IMR-90 (cell line): ENCODE results near the gene BTBD18. TPM values are rescaled to one million over a fixed set of nuclear protein-coding genes. Genes with fewer than 3 reads are reported as not detected.

Source experiments
- ATAC-seq: fragments of 200-7000 bp; cut with Tn5 transposase; 2 replicates; pipeline ENCODE4 v1.9.1; 2020; ENCODE audit warnings: low read depth, mild to moderate bottlenecking, moderate library complexity
- BruUV-seq: library from RNA; stranded (reverse); fragments of 400-500 nt; replicated peaks from 2 replicates; lab custom pipeline; 2021; lab: Mats Ljungman, UMichigan
- CTCF ChIA-PET: fragments of 300-600 bp; formaldehyde crosslinking; extraction: SDS; loops from one replicate; lab custom pipeline; 2021; ENCODE audit warnings: antibody characterized with exemption; lab: Yijun Ruan, JAX
- POLR2A ChIA-PET: fragments of 300-600 bp; sonication (Branson Sonifier 250); formaldehyde crosslinking; loops from one replicate; lab custom pipeline; 2022; ENCODE audit warnings: antibody characterized with exemption; ENCODE audit not compliant: unreplicated experiment; lab: Charles Lee
- DNase-seq: peaks from one replicate; pipeline ENCODE4 v3.0.0; 2013
- H2AFZ ChIP-seq: replicated peaks from 2 replicates; pipeline ENCODE3; 2013; ENCODE audit warnings: low read length, mild to moderate bottlenecking; ENCODE audit not compliant: poor library complexity
- H2AK5ac ChIP-seq: 2 replicates; pipeline ENCODE4 v1.6.1; 2013; ENCODE audit warnings: low read depth, low read length, inconsistent platforms
- H2AK9ac ChIP-seq: replicated peaks from 2 replicates; pipeline ENCODE3; 2013; ENCODE audit warnings: mild to moderate bottlenecking, low read depth, low read length, moderate library complexity; ENCODE audit not compliant: poor library complexity
- H2BK120ac ChIP-seq: 2 replicates; pipeline ENCODE4 v1.6.1; 2013; ENCODE audit warnings: low read depth, low read length, inconsistent platforms
- H2BK15ac ChIP-seq: 3 replicates; pipeline ENCODE4 v1.6.1; 2013; ENCODE audit warnings: low read depth, low read length, inconsistent platforms
- H2BK20ac ChIP-seq: 2 replicates; pipeline ENCODE4 v1.6.1; 2013; ENCODE audit warnings: low read depth, mild to moderate bottlenecking, inconsistent platforms, low read length, moderate library complexity
- H2BK5ac ChIP-seq: 2 replicates; pipeline ENCODE4 v1.6.1; 2013; ENCODE audit warnings: mild to moderate bottlenecking, low read depth, low read length, inconsistent platforms; ENCODE audit not compliant: poor library complexity, severe bottlenecking
- H3K14ac ChIP-seq: replicated peaks from 2 replicates; pipeline ENCODE4 v1.6.1; 2013; ENCODE audit warnings: low read depth, low read length, inconsistent platforms
- H3K18ac ChIP-seq: 2 replicates; pipeline ENCODE4 v1.6.1; 2013; ENCODE audit warnings: low read depth, low read length, control low read depth
- H3K23ac ChIP-seq: 2 replicates; pipeline ENCODE4 v1.6.1; 2013; ENCODE audit warnings: low read depth, low read length, inconsistent platforms
- H3K27ac ChIP-seq: 2 replicates; pipeline ENCODE4 v1.5.1; 2013; ENCODE audit warnings: mild to moderate bottlenecking, control low read depth, low read length; ENCODE audit not compliant: insufficient read depth
- H3K27me3 ChIP-seq: 2 replicates; pipeline ENCODE4 v1.6.1; 2013; ENCODE audit warnings: low read length; ENCODE audit not compliant: control insufficient read depth, insufficient read depth
- H3K36me3 ChIP-seq: 2 replicates; pipeline ENCODE4 v1.6.1; 2013; ENCODE audit warnings: low read length, mixed read lengths; ENCODE audit not compliant: control insufficient read depth, insufficient read depth
- H3K4ac ChIP-seq: 2 replicates; pipeline ENCODE4 v1.6.1; 2013; ENCODE audit warnings: low read depth, low read length, inconsistent platforms
- H3K4me1 ChIP-seq: 2 replicates; pipeline ENCODE4 v1.6.1; 2013; ENCODE audit warnings: low read length, mixed read lengths; ENCODE audit not compliant: control insufficient read depth, insufficient read depth
- H3K4me2 ChIP-seq: 2 replicates; pipeline ENCODE4 v1.6.1; 2013; ENCODE audit warnings: low read depth, mild to moderate bottlenecking, control low read depth, low read length, moderate library complexity
- H3K4me3 ChIP-seq: 2 replicates; pipeline ENCODE4 v1.5.1; 2013; ENCODE audit warnings: low read depth, mild to moderate bottlenecking, control low read depth, low read length, moderate library complexity; ENCODE audit not compliant: insufficient read depth
- H3K56ac ChIP-seq: 2 replicates; pipeline ENCODE4 v1.6.1; 2013; ENCODE audit warnings: low read length, inconsistent platforms; ENCODE audit not compliant: insufficient read depth; ENCODE audit errors: extremely low read depth
- H3K79me1 ChIP-seq, 2 experiments: 2 replicates each; pipeline ENCODE4 v1.6.1; 2013; ENCODE audit warnings: low read length in 2 of 2, inconsistent platforms in 1 of 2, low read depth in 1 of 2
- H3K9ac ChIP-seq: 2 replicates; pipeline ENCODE4 v1.6.1; 2013; ENCODE audit warnings: low read depth, low read length, control low read depth
- H3K9me1 ChIP-seq: 2 replicates; pipeline ENCODE4 v1.6.1; 2013; ENCODE audit warnings: low read length, inconsistent platforms; ENCODE audit not compliant: insufficient read depth
- H3K9me3 ChIP-seq: 2 replicates; pipeline ENCODE4 v1.6.1; 2013; ENCODE audit warnings: low read length; ENCODE audit not compliant: control insufficient read depth, insufficient read depth
- H4K20me1 ChIP-seq: 2 replicates; pipeline ENCODE4 v1.6.1; 2013; ENCODE audit warnings: low read length, inconsistent platforms; ENCODE audit not compliant: insufficient read depth
- H4K5ac ChIP-seq: 2 replicates; pipeline ENCODE4 v1.6.1; 2013; ENCODE audit warnings: mild to moderate bottlenecking, low read depth, low read length, control low read depth
- H4K8ac ChIP-seq, 2 experiments: 2 replicates each; pipeline ENCODE4 v1.6.1; 2013; ENCODE audit warnings: low read depth in 2 of 2, low read length in 2 of 2, control low read depth in 1 of 2, inconsistent platforms in 1 of 2
- H4K91ac ChIP-seq: 2 replicates; pipeline ENCODE4 v1.6.1; 2013; ENCODE audit warnings: low read depth, low read length, inconsistent platforms; ENCODE audit not compliant: insufficient read depth
- BHLHE40 ChIP-seq: fragments of 150-350 bp; IDR thresholded peaks from 2 replicates; pipeline ENCODE4 v1.6.1; 2016; ENCODE audit warnings: mild to moderate bottlenecking, low read depth, low read length
- CEBPB ChIP-seq: IDR thresholded peaks from 2 replicates; pipeline ENCODE4 v1.6.1; 2012; ENCODE audit warnings: low read depth, low read length, improper control_type of control experiment
- CHD1 ChIP-seq: IDR thresholded peaks from 2 replicates; pipeline ENCODE4 v1.6.1; 2012; ENCODE audit warnings: low read depth, low read length, improper control_type of control experiment
- CTCF ChIP-seq: conservative IDR thresholded peaks from 2 replicates; pipeline ENCODE4 v1.5.1; 2012; ENCODE audit warnings: mild to moderate bottlenecking, low read depth, low read length, improper control_type of control experiment
- FOS ChIP-seq: fragments of 150-350 bp; IDR thresholded peaks from 2 replicates; pipeline ENCODE4 v1.6.1; 2016; ENCODE audit warnings: low read depth, low read length
- MAFK ChIP-seq: IDR thresholded peaks from 2 replicates; pipeline ENCODE4 v1.6.1; 2012; ENCODE audit warnings: low read depth, low read length, improper control_type of control experiment
- MAZ ChIP-seq: IDR thresholded peaks from 2 replicates; pipeline ENCODE4 v1.6.1; 2012; ENCODE audit warnings: low read depth, mild to moderate bottlenecking, low read length, improper control_type of control experiment, moderate library complexity, borderline replicate concordance
- POLR2A ChIP-seq: IDR thresholded peaks from 2 replicates; pipeline ENCODE4 v1.6.1; 2012; ENCODE audit warnings: mild to moderate bottlenecking, low read depth, low read length
- RAD21 ChIP-seq: IDR thresholded peaks from 2 replicates; pipeline ENCODE4 v1.6.1; 2012; ENCODE audit warnings: low read length, improper control_type of control experiment
- RCOR1 ChIP-seq: IDR thresholded peaks from 2 replicates; pipeline ENCODE4 v1.6.1; 2012; ENCODE audit warnings: mild to moderate bottlenecking, low read length, improper control_type of control experiment; ENCODE audit not compliant: insufficient replicate concordance
- RFX5 ChIP-seq: IDR thresholded peaks from 2 replicates; pipeline ENCODE4 v1.8.0; 2012; ENCODE audit warnings: low read depth, mild to moderate bottlenecking, low read length, moderate library complexity
- SMC3 ChIP-seq: fragments of 150-350 bp; IDR thresholded peaks from 2 replicates; pipeline ENCODE4 v1.6.1; 2016; ENCODE audit warnings: low read depth, mild to moderate bottlenecking, antibody characterized with exemption, low read length, moderate library complexity
- WGBS, 2 experiments: methylation state at CpG; one replicate each; pipeline versions ENCODE4 v1.1.5 to v1.1.7; 2013; ENCODE audit warnings: missing lambda C conversion rate in 2 of 2; ENCODE audit not compliant: insufficient read length in 1 of 2; ENCODE audit errors: extremely low coverage in 2 of 2; 5-methylcytosine and 5-hydroxymethylcytosine counted together
- dilution Hi-C: fragments of 300-500 bp; cut with HindIII; formaldehyde crosslinking; loops from one replicate; pipeline ENCODE4 v1.14.3; 2018; ENCODE audit warnings: low sequenced_read_pairs; ENCODE audit not compliant: unreplicated experiment
- in situ Hi-C: fragments of 300-500 bp; cut with MboI; formaldehyde crosslinking; loops from 3 replicates; pipeline ENCODE4 v1.14.3; 2019; ENCODE audit warnings: low sequenced_read_pairs, inconsistent platforms, mixed read lengths
- intact Hi-C: fragments of 100-400 bp; cut with micrococcal nuclease; formaldehyde crosslinking; loops from 2 replicates; pipeline ENCODE4 v1.10.0; 2022
- polyA plus RNA-seq, 3 experiments: library from polyadenylated mRNA; depleted of rRNA; stranded (reverse); fragments of >200 nt; gene quantifications; 2 replicates each; pipeline ENCODE4 v1.2.3, GENCODE V29; 2012; ENCODE audit warnings: low replicate concordance in 1 of 3
- total RNA-seq: library from RNA; depleted of rRNA; stranded (reverse); fragments of >200 nt; gene quantifications from 2 replicates; pipeline ENCODE4 v1.2.3, GENCODE V29; 2012
- TF ChIP-seq, protein P1 (sequence below): fragments of 150-350 bp; IDR thresholded peaks from 2 replicates; pipeline ENCODE4 v1.6.1; 2017; ENCODE audit warnings: mild to moderate bottlenecking, antibody characterized with exemption, low read length, low read depth

Gene BTBD18
- total and polyA plus RNA-seq, 2 of the 4 experiments (the other 2 are of a cell fraction) = not detected

DNA sequence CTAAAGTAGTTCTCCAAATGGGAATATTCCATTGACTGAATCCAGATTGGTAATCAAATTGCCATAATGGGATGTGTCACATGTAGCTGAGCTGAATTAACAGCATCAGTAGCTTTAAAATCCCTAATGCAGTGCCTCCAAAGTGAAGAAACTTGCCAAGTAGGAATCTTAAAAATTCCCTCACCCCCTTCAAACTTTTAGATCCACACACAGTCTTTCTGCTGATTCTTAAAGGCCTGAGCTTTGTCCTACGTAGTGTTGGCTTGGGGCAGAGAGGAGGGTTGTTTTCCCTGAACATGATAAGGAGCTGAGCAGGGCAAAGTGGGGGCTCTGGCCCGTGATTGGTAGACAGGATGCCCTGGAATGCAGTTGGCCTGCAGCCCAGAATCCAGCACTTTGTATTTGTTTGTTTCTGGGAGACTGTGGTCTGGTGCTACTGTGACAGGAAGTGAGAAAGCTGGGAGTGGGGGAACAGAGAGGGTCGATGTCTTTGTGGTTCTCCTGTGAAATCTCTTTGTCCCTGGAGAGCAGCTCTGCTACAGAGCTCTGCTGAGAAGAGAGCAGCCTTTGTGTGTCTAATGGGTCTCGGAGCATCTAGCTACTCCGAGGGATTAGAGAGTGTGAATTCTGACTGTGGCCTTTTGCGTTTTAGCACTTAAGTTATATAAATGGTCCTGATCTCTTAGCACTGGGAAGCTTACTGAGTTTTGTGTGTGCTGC, 26.9 kb upstream of the BTBD18 start:
- DNase-seq = peak; percentile 98
- H3K27ac ChIP-seq = peak overlapping the region; percentile 88
- 0% methylated on average over 2 of the region's 6 CpGs; no CpG with 5 or more reads in 1 of the 2 experiments for WGBS, 2 experiments
- CTCF ChIA-PET = interaction anchor here (0.6 to 1.6 kb wide), 4 partner anchors 14 to 545 kb away, joined by 4 to 7 read pairs (median 4); partner anchors contain the start of gene CTNND1
- peak overlapping the region; percentile 61; the same call in 1 of the 2 replicates for H2AK5ac ChIP-seq
- ATAC-seq = peak; percentile 88
- H3K4me3 ChIP-seq = peak overlapping the region; percentile 21; the same call in 1 of the 2 replicates
- peaks cover 98% of the 10 kb centered on the region for H4K20me1 ChIP-seq
- H3K23ac ChIP-seq = peak overlapping the region; percentile 61
- peaks cover 14 to 72% of the 10 kb centered on the region in 2 experiments; a peak in 3 of 4 replicates for H3K79me1 ChIP-seq
- peak overlapping the region; percentile 71 for H2BK5ac ChIP-seq
- BruUV-seq = no TSS peak
- H4K8ac ChIP-seq = peak overlapping the region; percentile 31 to 46; a peak in 3 of 4 replicates
- no peaks in the 10 kb centered on the region for H3K9me3 ChIP-seq
- dilution Hi-C loops (no loop called here), intact Hi-C loops (loop anchor here (2.0 kb wide), 1 partner anchor 38 kb away; the partner anchor contains the start of gene SELENOH), in situ Hi-C loops (no loop called here)
- H2AFZ ChIP-seq = no peak overlapping the region
- H3K9ac ChIP-seq = peak overlapping the region; percentile 73
- peak overlapping the region; percentile 69; the same call in 1 of the 2 replicates for H3K18ac ChIP-seq
- no peaks in the 10 kb centered on the region for H3K27me3 ChIP-seq
- peak overlapping the region; percentile 41; the same call in 1 of the 2 replicates for H3K56ac ChIP-seq
- H2BK120ac ChIP-seq = peak overlapping the region; percentile 46
- H3K36me3 ChIP-seq = peaks cover 5% of the 10 kb centered on the region
- peak overlapping the region; percentile 57 for H3K14ac ChIP-seq
- H4K91ac ChIP-seq = peak overlapping the region; percentile 51
- POLR2A ChIA-PET = interaction anchor here (0.7 to 1.1 kb wide), 2 partner anchors 14 to 17 kb away, joined by 3 to 7 read pairs; partner anchors contain the start of gene CTNND1
- H2AK9ac ChIP-seq = peak overlapping the region; percentile 33
- H2BK20ac ChIP-seq = peak overlapping the region; percentile 70
- peak overlapping the region; percentile 68; the same call in 1 of the 2 replicates for H3K4ac ChIP-seq
- H3K4me1 ChIP-seq = peaks cover 31% of the 10 kb centered on the region
- H3K4me2 ChIP-seq = peak overlapping the region; percentile 89
- H3K9me1 ChIP-seq = peaks cover 23% of the 10 kb centered on the region
- H2BK15ac ChIP-seq = peak overlapping the region; percentile 22; the same call in 1 of the 3 replicates
- peak overlapping the region; percentile 60 for H4K5ac ChIP-seq
- TF ChIP-seq FOS (peak; percentile 21; the same call in 1 of the 2 replicates), CHD1 (no peak), MAFK (peak; percentile 57; the same call in 1 of the 2 replicates), SMC3 (no peak), MAZ (peak; percentile 65), RFX5 (no peak), POLR2A (no peak; the same call in 1 of the 2 replicates), RAD21 (no peak), CEBPB (no peak), RCOR1 (no peak), CTCF (no peak), BHLHE40 (peak; percentile 58; the same call in 1 of the 2 replicates)
- TF ChIP-seq, protein P1, sequence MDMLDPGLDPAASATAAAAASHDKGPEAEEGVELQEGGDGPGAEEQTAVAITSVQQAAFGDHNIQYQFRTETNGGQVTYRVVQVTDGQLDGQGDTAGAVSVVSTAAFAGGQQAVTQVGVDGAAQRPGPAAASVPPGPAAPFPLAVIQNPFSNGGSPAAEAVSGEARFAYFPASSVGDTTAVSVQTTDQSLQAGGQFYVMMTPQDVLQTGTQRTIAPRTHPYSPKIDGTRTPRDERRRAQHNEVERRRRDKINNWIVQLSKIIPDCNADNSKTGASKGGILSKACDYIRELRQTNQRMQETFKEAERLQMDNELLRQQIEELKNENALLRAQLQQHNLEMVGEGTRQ = 0 out of 2 replicates have a peak, but pooled peaks have one; percentile 17
